Neuronal stem cell (in vitro differentiated cells): ENCODE data around the gene LTBP2.

Source experiments
- DNase-seq: peaks from one replicate; pipeline ENCODE4 v3.0.0-alpha.2; 2013; ENCODE audit warnings: low spot score
- H2AFZ ChIP-seq: one replicate; pipeline ENCODE4 v1.6.1; 2013; ENCODE audit warnings: mild to moderate bottlenecking, low read length, inconsistent platforms
- H2AK5ac ChIP-seq: 2 replicates; pipeline ENCODE4 v1.6.1; 2013; ENCODE audit warnings: low read depth, mild to moderate bottlenecking, inconsistent platforms, low read length, moderate library complexity, mixed read lengths
- H2BK120ac ChIP-seq: 2 replicates; pipeline ENCODE4 v1.6.1; 2013; ENCODE audit warnings: low read depth, mild to moderate bottlenecking, inconsistent platforms, low read length, moderate library complexity, mixed read lengths
- H2BK12ac ChIP-seq: one replicate; pipeline ENCODE4 v1.6.1; 2013; ENCODE audit warnings: low read length, inconsistent platforms
- H2BK15ac ChIP-seq: 2 replicates; pipeline ENCODE4 v1.6.1; 2013; ENCODE audit warnings: mild to moderate bottlenecking, low read length, inconsistent platforms, mixed read lengths
- H2BK5ac ChIP-seq: one replicate; pipeline ENCODE4 v1.6.1; 2013; ENCODE audit warnings: inconsistent platforms, mild to moderate bottlenecking, low read length, moderate library complexity
- H3K14ac ChIP-seq: one replicate; pipeline ENCODE4 v1.6.1; 2013; ENCODE audit warnings: low read length, inconsistent platforms
- H3K18ac ChIP-seq: 2 replicates; pipeline ENCODE4 v1.6.1; 2013; ENCODE audit warnings: low read length, inconsistent platforms
- H3K23ac ChIP-seq: 2 replicates; pipeline ENCODE4 v1.6.1; 2013; ENCODE audit warnings: low read depth, mild to moderate bottlenecking, mixed read lengths, low read length, inconsistent platforms; ENCODE audit not compliant: poor library complexity
- H3K27ac ChIP-seq: replicated peaks from 3 replicates; pipeline ENCODE4 v1.5.1; 2013; ENCODE audit warnings: low read length, inconsistent platforms
- H3K27me3 ChIP-seq, 3 experiments: 2 replicates each; pipeline ENCODE4 v1.6.1; 2013; ENCODE audit warnings: low read length in 3 of 3, mild to moderate bottlenecking in 2 of 3, inconsistent platforms in 1 of 3, low read depth in 1 of 3, mixed read lengths in 1 of 3, moderate library complexity in 1 of 3; ENCODE audit not compliant: control insufficient read depth in 3 of 3, insufficient read depth in 3 of 3
- H3K36me3 ChIP-seq, 2 donors: replicated peaks in 1 of 2; 2 replicates each; pipeline ENCODE4 v1.6.1; 2013; ENCODE audit warnings: low read length in 2 of 2; ENCODE audit not compliant: control insufficient read depth in 2 of 2, insufficient read depth in 2 of 2
- H3K4ac ChIP-seq: 2 replicates; pipeline ENCODE4 v1.6.1; 2013; ENCODE audit warnings: inconsistent platforms, mild to moderate bottlenecking, low read length, moderate library complexity
- H3K4me1 ChIP-seq, 2 donors: 1 replicate in 1 of 2; 2 replicates in 1 of 2; pipeline ENCODE4 v1.6.1; 2013; ENCODE audit warnings: low read length in 2 of 2, low read depth in 1 of 2; ENCODE audit not compliant: control insufficient read depth in 2 of 2, insufficient read depth in 1 of 2
- H3K4me2 ChIP-seq: one replicate; pipeline ENCODE4 v1.6.1; 2013; ENCODE audit warnings: mild to moderate bottlenecking, low read length, inconsistent platforms; ENCODE audit not compliant: insufficient read depth, poor library complexity, severe bottlenecking
- H3K4me3 ChIP-seq, 2 donors: 2 replicates each; pipeline ENCODE4 v1.5.1; 2013; ENCODE audit warnings: low read length in 2 of 2, mild to moderate bottlenecking in 2 of 2, inconsistent platforms in 1 of 2, moderate library complexity in 1 of 2
- H3K79me1 ChIP-seq: one replicate; pipeline ENCODE4 v1.6.1; 2013; ENCODE audit warnings: low read depth, mild to moderate bottlenecking, inconsistent platforms, low read length, moderate library complexity
- H3K9ac ChIP-seq: one replicate; pipeline ENCODE4 v1.6.1; 2013; ENCODE audit warnings: mild to moderate bottlenecking, low read depth, low read length, inconsistent platforms; ENCODE audit not compliant: poor library complexity
- H3K9me3 ChIP-seq, 2 donors: replicated peaks in 1 of 2; 2 replicates each; pipeline versions ENCODE3 to v1.6.1; 2013; ENCODE audit warnings: low read length in 2 of 2, mild to moderate bottlenecking in 2 of 2, inconsistent platforms in 1 of 2, low read depth in 1 of 2, mixed read lengths in 1 of 2, moderate library complexity in 1 of 2; ENCODE audit not compliant: control insufficient read depth in 2 of 2, insufficient read depth in 1 of 2
- H4K8ac ChIP-seq: one replicate; pipeline ENCODE4 v1.6.1; 2013; ENCODE audit warnings: low read depth, mild to moderate bottlenecking, inconsistent platforms, low read length, moderate library complexity
- H4K91ac ChIP-seq: one replicate; pipeline ENCODE4 v1.6.1; 2013; ENCODE audit warnings: low read length, low read depth, mild to moderate bottlenecking, inconsistent platforms; ENCODE audit not compliant: poor library complexity
- WGBS, 2 donors: extraction: QIAGEN DNeasy Blood & Tissue Kit; methylation state at CpG; one replicate each; pipeline ENCODE4 v1.1.7; 2013; ENCODE audit warnings: missing lambda C conversion rate in 2 of 2, mixed read lengths in 1 of 2; ENCODE audit not compliant: insufficient read length in 2 of 2, insufficient replicate concordance in 1 of 2; ENCODE audit errors: extremely low coverage in 2 of 2; 5-methylcytosine and 5-hydroxymethylcytosine counted together

The LTBP2 gene

GRCh38 chr14:74609721-74610120, 2.3 kb downstream of the LTBP2 start:
- peaks cover 3 to 5% of the 10 kb centered on the region in 2 donors for H3K4me1 ChIP-seq
- no peak overlapping the region for H2AFZ ChIP-seq
- no peak overlapping the region for H3K18ac ChIP-seq
- H2BK120ac ChIP-seq = no peak overlapping the region
- no peaks in the 10 kb centered on the region for H3K9me3 ChIP-seq
- H3K14ac ChIP-seq = no peak overlapping the region
- H2BK15ac ChIP-seq = no peak overlapping the region
- H3K27ac ChIP-seq = no peak overlapping the region
- no peak overlapping the region for H2BK5ac ChIP-seq
- H4K8ac ChIP-seq = no peak overlapping the region
- H3K4ac ChIP-seq = no peak overlapping the region
- H4K91ac ChIP-seq = no peak overlapping the region
- H3K79me1 ChIP-seq = no peaks in the 10 kb centered on the region
- H2AK5ac ChIP-seq = no peak overlapping the region
- no peak overlapping the region for H3K23ac ChIP-seq
- no peak overlapping the region for H2BK12ac ChIP-seq
- H3K36me3 ChIP-seq = no peaks in the 10 kb centered on the region
- no peak overlapping the region for H3K9ac ChIP-seq
- H3K4me2 ChIP-seq = no peak overlapping the region
- peaks cover 16 to 46% (median 29%) of the 10 kb centered on the region in 3 experiments for H3K27me3 ChIP-seq
- DNase-seq = no peak
- no CpG with 5 or more reads among the region's 4 CpGs for WGBS, 2 donors
- no peak overlapping the region for H3K4me3 ChIP-seq

GRCh38 chr14:74608959-74609611, 3.0 kb downstream of the LTBP2 start:
- Histone ChIP-seq H2AK5ac (peak overlapping the region; percentile 7), H4K8ac (no peak overlapping the region), H3K9me3 (no peaks in the 10 kb centered on the region), H2BK5ac (no peak overlapping the region), H3K4me2 (no peak overlapping the region), H3K27me3 (peaks cover 16 to 44% (median 29%) of the 10 kb centered on the region in 3 experiments), H3K18ac (peak overlapping the region; percentile 29), H3K23ac (no peak overlapping the region), H2BK15ac (no peak overlapping the region), H3K9ac (no peak overlapping the region), H3K27ac (no peak overlapping the region), H2AFZ (no peak overlapping the region), H3K4me1 (peaks cover 3 to 5% of the 10 kb centered on the region in 2 donors), H2BK120ac (no peak overlapping the region), H3K14ac (no peak overlapping the region), H3K79me1 (no peaks in the 10 kb centered on the region), H3K36me3 (no peaks in the 10 kb centered on the region), H4K91ac (no peak overlapping the region), H3K4me3 (no peak overlapping the region), H3K4ac (no peak overlapping the region), H2BK12ac (no peak overlapping the region)
- peak; percentile 88 for DNase-seq
- WGBS, 2 donors = no CpG with 5 or more reads among the region's 4 CpGs

- no peak overlapping the region for H3K4ac ChIP-seq
- no peak overlapping the region for H2BK120ac ChIP-seq
- H2AK5ac ChIP-seq = no peak overlapping the region
- no peak overlapping the region for H2BK12ac ChIP-seq
- H2BK15ac ChIP-seq = no peak overlapping the region
- no peak overlapping the region for H3K4me2 ChIP-seq
- no peak overlapping the region for H4K91ac ChIP-seq
- H2AFZ ChIP-seq = no peak overlapping the region
- H3K23ac ChIP-seq = no peak overlapping the region
- no peaks in the 10 kb centered on the region for H3K9me3 ChIP-seq
- H3K9ac ChIP-seq = no peak overlapping the region
- DNase-seq = no peak
- H3K79me1 ChIP-seq = no peaks in the 10 kb centered on the region
- no peak overlapping the region for H3K4me3 ChIP-seq
- peaks cover 11 to 36% (median 22%) of the 10 kb centered on the region in 3 experiments for H3K27me3 ChIP-seq
- no peak overlapping the region for H4K8ac ChIP-seq
- H3K18ac ChIP-seq = no peak overlapping the region
- WGBS, 2 donors = no CpG with 5 or more reads among the region's 3 CpGs
- H3K14ac ChIP-seq = no peak overlapping the region
- no peaks in the 10 kb centered on the region for H3K36me3 ChIP-seq
- no peak overlapping the region for H2BK5ac ChIP-seq
- no peak overlapping the region for H3K27ac ChIP-seq
- H3K4me1 ChIP-seq = peaks cover 0 to 3% of the 10 kb centered on the region in 2 donors
These were observed 5.3 kb downstream of the LTBP2 start for GRCh38 chr14:74606727-74607126.

- Histone ChIP-seq H2BK120ac (no peak overlapping the region), H3K4me3 (no peak overlapping the region), H4K8ac (no peak overlapping the region), H3K4ac (no peak overlapping the region), H2BK15ac (no peak overlapping the region), H3K79me1 (no peaks in the 10 kb centered on the region), H3K9ac (no peak overlapping the region), H3K18ac (no peak overlapping the region), H2BK5ac (no peak overlapping the region), H2AK5ac (no peak overlapping the region), H3K14ac (no peak overlapping the region), H2BK12ac (no peak overlapping the region), H4K91ac (no peak overlapping the region), H3K36me3 (no peaks in the 10 kb centered on the region), H3K23ac (no peak overlapping the region), H3K4me1 (no peaks in the 10 kb centered on the region), H3K4me2 (no peak overlapping the region), H3K27me3 (peaks cover under 1 to 25% (median 11%) of the 10 kb centered on the region in 3 experiments), H3K9me3 (no peaks in the 10 kb centered on the region), H2AFZ (no peak overlapping the region), H3K27ac (no peak overlapping the region)
- DNase-seq = no peak
- WGBS, 2 donors = no CpG with 5 or more reads among the region's 5 CpGs
These were observed 6.4 kb downstream of the LTBP2 start for GRCh38 chr14:74605531-74606223.
